Endothelial cell of umbilical vein (primary cell): Measurements from ENCODE around the gene CAPRIN2. TPM values are rescaled to one million over a fixed set of nuclear protein-coding genes. Genes with fewer than 3 reads are reported as not detected.

Experiments
- BruUV-seq: library from RNA; stranded (reverse); fragments of 400-500 nt; replicated peaks from 2 replicates; lab custom pipeline; 2021; lab: Mats Ljungman, UMichigan
- CTCF ChIA-PET: fragments of 300-600, 350-600 bp; sonication (Branson Sonifier 250); formaldehyde crosslinking; loops from one replicate; lab custom pipeline; 2021; ENCODE audit warnings: antibody characterized with exemption, inconsistent platforms; lab: Charles Lee
- POLR2A ChIA-PET: fragments of 300-600, 350-600 bp; sonication (Branson Sonifier 250); formaldehyde crosslinking; loops from one replicate; lab custom pipeline; 2021; ENCODE audit warnings: antibody characterized with exemption, inconsistent platforms; lab: Charles Lee
- DNase-seq: peaks from one replicate; pipeline ENCODE4 v3.0.0-alpha.2; 2011; ENCODE audit warnings: low read depth, low spot score
- FAIRE-seq: peaks from 2 replicates; lab custom pipeline; 2011; peaks lifted over from hg19 to GRCh38; lab: Jason Lieb, UNC
- H2AFZ ChIP-seq: 2 replicates; pipeline ENCODE4 v1.6.0; 2012; ENCODE audit warnings: low read depth, low read length, control low read depth, inconsistent platforms
- H3K27ac ChIP-seq: 2 replicates; pipeline ENCODE4 v1.5.1; 2011; ENCODE audit warnings: low read depth, mild to moderate bottlenecking, control low read depth, low read length, moderate library complexity; ENCODE audit not compliant: insufficient read depth
- H3K27me3 ChIP-seq, 2 experiments: 2 replicates each; pipeline versions ENCODE4 v1.6.0 to v1.6.1; 2011; ENCODE audit warnings: low read length in 2 of 2, mixed read lengths in 1 of 2; ENCODE audit not compliant: control insufficient read depth in 2 of 2, insufficient read depth in 2 of 2
- H3K36me3 ChIP-seq, 2 experiments: 2 replicates in 1 of 2; 3 replicates in 1 of 2; pipeline ENCODE4 v1.5.1; 2011; ENCODE audit warnings: low read length in 2 of 2, mild to moderate bottlenecking in 1 of 2, moderate library complexity in 1 of 2; ENCODE audit not compliant: control insufficient read depth in 2 of 2, insufficient read depth in 2 of 2; ENCODE audit errors: extremely low read depth in 1 of 2
- H3K4me1 ChIP-seq: 3 replicates; pipeline ENCODE4 v1.5.1; 2011; ENCODE audit warnings: mild to moderate bottlenecking, low read length; ENCODE audit not compliant: control insufficient read depth, insufficient read depth; ENCODE audit errors: extremely low read depth
- H3K4me2 ChIP-seq: 2 replicates; pipeline ENCODE4 v1.6.1; 2011; ENCODE audit warnings: low read length, control low read depth, mixed read lengths; ENCODE audit not compliant: insufficient read depth
- H3K4me3 ChIP-seq, 3 experiments: fragments of 200-600 bp in 1 of 3; sonication (generic), shearing (Covaris generic) in 1 of 3; replicated peaks in 1 of 3; 2 replicates each; pipeline ENCODE4 v1.5.1; 2011 to 2016; ENCODE audit warnings: control low read depth in 3 of 3, low read length in 3 of 3, mild to moderate bottlenecking in 2 of 3, inconsistent platforms in 1 of 3, low read depth in 1 of 3, moderate library complexity in 1 of 3; ENCODE audit not compliant: insufficient read depth in 1 of 3
- H3K79me2 ChIP-seq: 2 replicates; pipeline ENCODE4 v1.6.0; 2012; ENCODE audit warnings: low read length, inconsistent platforms; ENCODE audit not compliant: control insufficient read depth, insufficient read depth
- H3K9ac ChIP-seq: replicated peaks from 2 replicates; pipeline ENCODE3; 2011; ENCODE audit warnings: low read length, control low read depth; ENCODE audit not compliant: insufficient read depth; ENCODE audit errors: extremely low read depth
- H3K9me1 ChIP-seq: replicated peaks from 3 replicates; pipeline ENCODE4 v1.6.0; 2011; ENCODE audit warnings: mild to moderate bottlenecking, low read length; ENCODE audit not compliant: control insufficient read depth, insufficient read depth; ENCODE audit errors: extremely low read depth
- H3K9me3 ChIP-seq: replicated peaks from 2 replicates; pipeline ENCODE4 v1.5.1; 2012; ENCODE audit warnings: low read length, inconsistent platforms; ENCODE audit not compliant: control insufficient read depth, insufficient read depth
- H4K20me1 ChIP-seq: replicated peaks from 2 replicates; pipeline ENCODE3; 2011; ENCODE audit warnings: mild to moderate bottlenecking, low read length; ENCODE audit not compliant: control insufficient read depth, insufficient read depth; ENCODE audit errors: extremely low read depth
- CTCF ChIP-seq, 2 donors: IDR thresholded peaks; 1 replicate in 1 of 2; 2 replicates in 1 of 2; pipeline ENCODE4 v1.5.1; 2011; ENCODE audit warnings: low read length in 2 of 2, mild to moderate bottlenecking in 2 of 2, moderate library complexity in 2 of 2, control low read depth in 1 of 2, inconsistent platforms in 1 of 2, low read depth in 1 of 2; ENCODE audit not compliant: insufficient read depth in 1 of 2; ENCODE audit errors: extremely low read depth in 1 of 2
- EZH2 ChIP-seq: IDR thresholded peaks from 2 replicates; pipeline ENCODE4 v1.6.1; 2012; ENCODE audit warnings: borderline replicate concordance, low read depth, mild to moderate bottlenecking, moderate library complexity, low read length, inconsistent platforms; ENCODE audit not compliant: severe bottlenecking
- FOS ChIP-seq: IDR thresholded peaks from 2 replicates; pipeline ENCODE4 v1.6.1; 2011; ENCODE audit warnings: mild to moderate bottlenecking, low read length, moderate library complexity, borderline replicate concordance; ENCODE audit not compliant: insufficient read depth
- GATA2 ChIP-seq: IDR thresholded peaks from 2 replicates; pipeline ENCODE4 v1.7.0; 2011; ENCODE audit warnings: low read depth, mild to moderate bottlenecking, moderate library complexity, mixed read lengths, low read length; ENCODE audit not compliant: insufficient read length, insufficient read depth
- JUN ChIP-seq: IDR thresholded peaks from 2 replicates; pipeline ENCODE4 v1.6.1; 2011; ENCODE audit warnings: borderline replicate concordance, low read depth; ENCODE audit not compliant: insufficient read length, insufficient read depth
- MAX ChIP-seq: IDR thresholded peaks from 2 replicates; pipeline ENCODE4 v1.6.1; 2011; ENCODE audit not compliant: insufficient read depth, insufficient read length
- MYC ChIP-seq: IDR thresholded peaks from one replicate; pipeline ENCODE4 v1.6.1; 2011; ENCODE audit warnings: mild to moderate bottlenecking, low read depth, low read length
- POLR2A ChIP-seq: IDR thresholded peaks from 2 replicates; pipeline ENCODE4 v1.6.1; 2012; ENCODE audit warnings: low read depth, mild to moderate bottlenecking, control low read depth, low read length
- POLR2AphosphoS5 ChIP-seq: IDR thresholded peaks from 2 replicates; pipeline ENCODE4 v1.6.1; 2012; ENCODE audit warnings: low read depth, mild to moderate bottlenecking, control low read depth, low read length, moderate library complexity; ENCODE audit not compliant: insufficient read depth
- dilution Hi-C: fragments of 300-500 bp; cut with MboI; formaldehyde crosslinking; loops from one replicate; pipeline ENCODE4 v1.15.0; 2019; ENCODE audit warnings: low sequenced_read_pairs; ENCODE audit not compliant: extremely low pct_ligation_motif_present
- intact Hi-C: fragments of 100-400 bp; cut with micrococcal nuclease; formaldehyde crosslinking; loops from one replicate; pipeline ENCODE4 v1.10.0; 2022
- polyA plus RNA-seq, 4 experiments: library from polyadenylated mRNA; depleted of rRNA in 3 of 4; stranded (reverse) in 3 of 4; unstranded in 1 of 4; fragments of >200 nt; gene quantifications; 2 replicates each; pipeline versions ENCODE4 v1.2.1 to v1.2.3, GENCODE V29; 2011 to 2012; ENCODE audit warnings: missing spikeins in 1 of 4
- total RNA-seq: library from RNA; stranded (reverse); gene quantifications from 2 replicates; pipeline ENCODE4 v1.2.3, GENCODE V29; 2021

Gene CAPRIN2
- total and polyA plus RNA-seq, 2 donors (not counting 3 experiments of a cell fraction or from before 2014, with no cell fraction given) = 13.5 to 25.0 TPM

- TF ChIP-seq CTCF (IDR thresholded peaks at IDR 0.05; ENCODE audit: extremely low read depth in 1 of 2, insufficient read depth in 1 of 2, low read depth in 1 of 2, low read length in 2 of 2) (no peak), MAX (no peak), MYC (no peak), JUN (no peak), POLR2A (no peak), GATA2 (no peak), FOS (no peak), EZH2 (no peak), POLR2AphosphoS5 (no peak)
- Histone ChIP-seq H3K9me1 (no peaks in the 10 kb centered on the region), H3K4me3 (peak overlapping the region; percentile 52 to 96 (median 78)), H3K27me3 (no peaks in the 10 kb centered on the region), H3K36me3 (peaks cover 0 to 2% of the 10 kb centered on the region in 2 experiments), H3K27ac (no peak overlapping the region), H3K4me2 (peak overlapping the region; percentile 68), H3K9me3 (no peaks in the 10 kb centered on the region), H3K79me2 (peaks cover 44% of the 10 kb centered on the region), H2AFZ (peak overlapping the region; percentile 87), H3K4me1 (peaks cover 20% of the 10 kb centered on the region), H4K20me1 (no peaks in the 10 kb centered on the region), H3K9ac (peak overlapping the region; percentile 67)
- dilution Hi-C loops (no loop called here), intact Hi-C loops (loop anchor here (1.0 kb wide), 3 partner anchors 60 to 113 kb away; partner anchors contain the start of gene CAPRIN2)
- ChIA-PET POLR2A (interaction anchor here (1.8 kb wide), 1 partner anchor 60 kb away, joined by 5 read pairs; the partner anchor contains the start of gene CAPRIN2), CTCF (interaction anchor here (1.1 to 2.4 kb wide), 8 partner anchors 9 to 101 kb away, joined by 3 to 10 read pairs (median 4); no protein-coding TSS in a partner anchor)
- BruUV-seq = TSS peak; percentile 26
- DNase-seq = peak; percentile 61
- FAIRE-seq = peak; percentile 31
These were observed 60.1 kb downstream of the CAPRIN2 start for GRCh38 chr12:30694412-30695198.
